Prostate gland (tissue), 2 donors: ENCODE measurements around the gene NR1I2.

Experiments used
- CTCF ChIP-seq, 4 experiments: fragments of 200-600 bp in 2 of 4; fragments of 450-650 bp in 2 of 4; sonication (generic) in 2 of 4; IDR thresholded peaks; 1 replicate in 3 of 4; 2 replicates in 1 of 4; pipeline ENCODE4 v1.5.1; 2016 to 2019; ENCODE audit warnings: antibody characterized with exemption in 4 of 4, mild to moderate bottlenecking in 2 of 4, moderate library complexity in 2 of 4
- POLR2AphosphoS5 ChIP-seq: sonication (generic); formaldehyde crosslinking; IDR thresholded peaks from one replicate; pipeline ENCODE4 v1.6.1; 2017; ENCODE audit warnings: antibody characterized with exemption

- TF ChIP-seq CTCF (IDR thresholded peaks at IDR 0.05) (no peak), POLR2AphosphoS5 (no peak)
These were observed 33.8 kb downstream of the NR1I2 start for GRCh38 chr3:119815716-119816115.
